Parathyroid adenoma (tissue), 2 donors: ENCODE measurements around the gene ESRRB.

ENCODE experiments used
- H2AFZ ChIP-seq: fragments of 300-600 bp; sonication (generic); one replicate; pipeline ENCODE4 v1.7.0; 2017; ENCODE audit warnings: antibody characterized with exemption, mild to moderate bottlenecking
- H3K27ac ChIP-seq: fragments of 300-600 bp; sonication (generic); one replicate; pipeline ENCODE4 v1.7.0; 2017
- H3K27me3 ChIP-seq: fragments of 300-600 bp; sonication (generic); one replicate; pipeline ENCODE4 v1.7.0; 2017; ENCODE audit warnings: low read length; ENCODE audit not compliant: control insufficient read depth, insufficient read depth
- H3K36me3 ChIP-seq: fragments of 300-600 bp; sonication (generic); one replicate; pipeline ENCODE4 v1.7.0; 2017; ENCODE audit warnings: low read length; ENCODE audit not compliant: control insufficient read depth, insufficient read depth
- H3K4me1 ChIP-seq: fragments of 300-600 bp; sonication (generic); one replicate; pipeline ENCODE4 v1.7.0; 2017; ENCODE audit warnings: control low read depth
- H3K4me2 ChIP-seq: fragments of 300-600 bp; sonication (generic); one replicate; pipeline ENCODE4 v1.7.0; 2017; ENCODE audit warnings: low read length
- H3K4me3 ChIP-seq: fragments of 300-600 bp; sonication (generic); one replicate; pipeline ENCODE4 v1.7.0; 2017; ENCODE audit warnings: low read depth, low read length
- H3K79me2 ChIP-seq: fragments of 300-600 bp; sonication (generic); one replicate; pipeline ENCODE4 v1.7.0; 2017; ENCODE audit warnings: control low read depth
- H3K9ac ChIP-seq: fragments of 300-600 bp; sonication (generic); one replicate; pipeline ENCODE4 v1.7.0; 2017; ENCODE audit warnings: mild to moderate bottlenecking
- H3K9me3 ChIP-seq: fragments of 300-600 bp; sonication (generic); one replicate; pipeline ENCODE4 v1.7.0; 2017; ENCODE audit warnings: low read length; ENCODE audit not compliant: control insufficient read depth
- TF ChIP-seq, protein P1 (sequence below): fragments of 300-600 bp; sonication (generic); IDR thresholded peaks from one replicate; pipeline ENCODE4 v1.7.0; 2017; ENCODE audit warnings: antibody characterized with exemption, mild to moderate bottlenecking
- donor health status: primary hyperparathyroidism.

The ESRRB gene

DNA sequence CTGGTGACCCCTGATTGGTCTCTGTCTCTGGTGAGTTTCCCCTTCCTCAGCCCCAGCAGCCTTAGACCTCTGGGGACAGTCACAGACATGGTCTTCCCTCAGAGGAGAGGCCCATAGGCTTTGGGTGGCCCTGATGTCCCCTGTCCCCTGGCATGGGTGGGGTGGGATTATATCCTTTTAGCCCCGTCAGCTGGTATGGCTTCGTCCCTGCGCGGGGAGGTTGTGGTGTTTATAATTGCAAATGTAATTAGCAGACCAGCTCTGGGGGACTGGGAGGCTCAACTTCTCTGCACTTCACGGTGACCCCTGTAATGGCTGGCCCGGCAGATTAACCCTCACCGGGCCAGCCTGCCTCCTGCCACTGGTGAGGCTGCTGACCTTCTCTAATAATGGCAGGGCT lies 5.1 kb downstream of the ESRRB start:
- no peak overlapping the region for H3K4me3 ChIP-seq
- no peaks in the 10 kb centered on the region for H3K36me3 ChIP-seq
- H3K9ac ChIP-seq = no peak overlapping the region
- H3K27ac ChIP-seq = no peak overlapping the region
- H3K4me1 ChIP-seq = no peaks in the 10 kb centered on the region
- TF ChIP-seq, protein P1, sequence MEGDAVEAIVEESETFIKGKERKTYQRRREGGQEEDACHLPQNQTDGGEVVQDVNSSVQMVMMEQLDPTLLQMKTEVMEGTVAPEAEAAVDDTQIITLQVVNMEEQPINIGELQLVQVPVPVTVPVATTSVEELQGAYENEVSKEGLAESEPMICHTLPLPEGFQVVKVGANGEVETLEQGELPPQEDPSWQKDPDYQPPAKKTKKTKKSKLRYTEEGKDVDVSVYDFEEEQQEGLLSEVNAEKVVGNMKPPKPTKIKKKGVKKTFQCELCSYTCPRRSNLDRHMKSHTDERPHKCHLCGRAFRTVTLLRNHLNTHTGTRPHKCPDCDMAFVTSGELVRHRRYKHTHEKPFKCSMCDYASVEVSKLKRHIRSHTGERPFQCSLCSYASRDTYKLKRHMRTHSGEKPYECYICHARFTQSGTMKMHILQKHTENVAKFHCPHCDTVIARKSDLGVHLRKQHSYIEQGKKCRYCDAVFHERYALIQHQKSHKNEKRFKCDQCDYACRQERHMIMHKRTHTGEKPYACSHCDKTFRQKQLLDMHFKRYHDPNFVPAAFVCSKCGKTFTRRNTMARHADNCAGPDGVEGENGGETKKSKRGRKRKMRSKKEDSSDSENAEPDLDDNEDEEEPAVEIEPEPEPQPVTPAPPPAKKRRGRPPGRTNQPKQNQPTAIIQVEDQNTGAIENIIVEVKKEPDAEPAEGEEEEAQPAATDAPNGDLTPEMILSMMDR = no peak
- no peaks in the 10 kb centered on the region for H3K9me3 ChIP-seq
- no peaks in the 10 kb centered on the region for H3K79me2 ChIP-seq
- no peak overlapping the region for H3K4me2 ChIP-seq
- H2AFZ ChIP-seq = no peak overlapping the region
- H3K27me3 ChIP-seq = peaks cover 10% of the 10 kb centered on the region

DNA sequence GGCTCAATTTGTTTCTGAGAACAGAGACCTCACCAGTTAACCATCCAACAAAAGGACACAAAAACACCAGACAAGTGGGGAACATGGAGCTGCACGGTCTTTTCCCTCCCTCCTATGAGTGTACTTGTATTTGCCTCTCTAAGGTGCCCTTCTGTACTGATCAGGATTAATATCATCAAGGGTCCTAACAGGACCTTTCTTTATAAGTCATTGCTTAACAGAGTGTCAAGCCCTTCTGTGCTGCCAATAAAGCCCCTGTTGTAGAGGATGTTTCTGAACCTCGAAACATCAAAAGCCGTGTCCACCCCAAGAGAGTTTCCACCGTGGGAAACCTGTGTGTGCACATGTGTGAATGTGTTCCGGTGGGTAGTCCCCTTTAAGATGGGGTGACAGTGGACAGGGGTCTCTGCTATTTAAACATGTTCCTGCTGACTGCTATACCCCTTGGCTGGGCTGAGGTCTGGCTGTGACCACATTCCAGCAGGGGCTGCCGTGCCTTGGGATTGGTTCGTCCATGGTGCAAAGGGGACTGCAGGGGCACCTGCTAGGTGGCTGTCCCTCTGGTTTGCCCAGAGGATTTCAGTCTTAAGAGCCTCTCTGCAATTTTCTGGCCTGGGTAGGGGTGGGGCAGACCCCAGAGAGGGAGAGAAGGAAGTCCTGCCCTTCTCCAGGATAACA lies 6.0 kb downstream of the ESRRB start:
- Histone ChIP-seq H3K4me3 (no peak overlapping the region), H3K9me3 (no peaks in the 10 kb centered on the region), H3K4me1 (no peaks in the 10 kb centered on the region), H3K36me3 (no peaks in the 10 kb centered on the region), H3K79me2 (no peaks in the 10 kb centered on the region), H3K9ac (no peak overlapping the region), H3K27me3 (peaks cover 10% of the 10 kb centered on the region), H2AFZ (no peak overlapping the region), H3K27ac (no peak overlapping the region), H3K4me2 (no peak overlapping the region)
- TF ChIP-seq, protein P1 = no peak

DNA sequence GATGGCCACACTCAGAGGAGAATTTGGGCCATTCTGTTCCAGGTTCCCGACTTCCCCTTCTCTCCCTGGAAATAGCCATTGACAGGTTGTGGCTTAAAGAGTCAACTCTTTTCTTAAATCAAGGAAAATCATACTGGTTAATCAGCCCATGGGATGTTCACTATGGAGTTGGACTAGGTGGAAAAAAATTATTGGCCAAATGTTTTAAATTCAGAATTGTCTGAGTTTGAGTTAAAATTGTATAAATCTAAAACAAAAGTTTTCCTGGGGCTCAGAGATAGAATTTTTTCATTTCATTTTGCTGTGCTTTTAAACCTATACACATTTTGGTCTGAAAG lies 6.5 kb downstream of the ESRRB start:
- H3K36me3 ChIP-seq = no peaks in the 10 kb centered on the region

GRCh38 chr14:76385435-76385834 lies 9.5 kb downstream of the ESRRB start:
- H3K27me3 ChIP-seq = no peaks in the 10 kb centered on the region
- H3K27ac ChIP-seq = no peak overlapping the region
- H3K36me3 ChIP-seq = no peaks in the 10 kb centered on the region

More for the DNA sequence above, 6.5 kb downstream of the ESRRB start:
- Histone ChIP-seq H2AFZ (no peak overlapping the region), H3K4me2 (no peak overlapping the region), H3K4me3 (no peak overlapping the region), H3K9ac (no peak overlapping the region), H3K79me2 (no peaks in the 10 kb centered on the region), H3K27me3 (peaks cover 6% of the 10 kb centered on the region), H3K9me3 (no peaks in the 10 kb centered on the region), H3K27ac (no peak overlapping the region), H3K4me1 (no peaks in the 10 kb centered on the region)
- TF ChIP-seq, protein P1 = no peak

More at GRCh38 chr14:76385435-76385834, 9.5 kb downstream of the ESRRB start:
- Histone ChIP-seq H3K9ac (no peak overlapping the region), H3K4me1 (no peaks in the 10 kb centered on the region), H2AFZ (no peak overlapping the region), H3K4me3 (no peak overlapping the region), H3K9me3 (no peaks in the 10 kb centered on the region), H3K79me2 (no peaks in the 10 kb centered on the region), H3K4me2 (no peak overlapping the region)
- TF ChIP-seq, protein P1 = no peak
